ENCODE measurements around the gene CNTNAP2. TPM values are rescaled to one million over a fixed set of nuclear protein-coding genes. Genes with fewer than 3 reads are reported as not detected.

CNTNAP2 gene
- total and polyA plus RNA-seq, 2 of the 8 experiments (the other 6 are each of a cell fraction or from before 2014, with no cell fraction given): 27.9 to 71.0 TPM

DNA sequence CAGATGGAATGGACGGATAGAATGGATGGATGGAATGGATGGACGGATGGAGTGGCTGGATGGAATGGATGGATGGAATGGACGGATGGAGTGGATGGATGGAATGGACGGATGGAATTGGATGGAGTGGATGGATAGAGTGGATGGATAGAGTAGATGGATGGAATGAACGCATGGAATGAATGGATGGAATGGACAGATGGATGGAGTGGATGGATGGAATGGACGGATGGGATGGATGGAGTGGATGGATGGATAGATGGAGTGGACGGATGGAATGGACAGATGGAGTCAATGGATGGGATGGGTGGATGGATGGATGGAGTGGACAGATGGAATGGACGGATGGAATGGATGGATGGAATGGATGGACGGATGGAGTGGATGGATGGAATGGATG lies 2214.2 kb downstream of the CNTNAP2 start:
- 78 to 100% methylated on average over 5 to 9 of the region's 9 CpGs for WGBS, 2 experiments (ENCODE audit: extremely low coverage in 1 of 2, insufficient coverage in 1 of 2, insufficient read length in 1 of 2, insufficient replicate concordance in 2 of 2, low coverage in 1 of 2, low lambda C conversion rate in 2 of 2, missing lambda C conversion rate in 1 of 2)
- Histone ChIP-seq H4K20me1 (replicated peaks in 1 of 2; ENCODE audit: control insufficient read depth in 1 of 2, insufficient read depth in 2 of 2, low read length in 2 of 2) (no peaks in the 10 kb centered on the region), H3K4ac (replicated peaks; ENCODE audit: insufficient read length, low read depth, low read length) (no peak overlapping the region), H3K79me1 (ENCODE audit: low read depth, low read length) (no peaks in the 10 kb centered on the region), H3K4me3 (ENCODE audit: extremely low read depth in 1 of 4, insufficient read depth in 2 of 4, low read depth in 3 of 4, low read length in 4 of 4) (no peak overlapping the region), H4K91ac (replicated peaks; ENCODE audit: insufficient read length, low read length) (no peak overlapping the region), H3K9ac (replicated peaks in 1 of 4; ENCODE audit: extremely low read depth in 1 of 4, low read depth in 3 of 4, low read length in 3 of 4) (no peak overlapping the region), H2BK120ac (replicated peaks; ENCODE audit: low read depth, low read length) (no peak overlapping the region), H3K23me2 (ENCODE audit: low read depth, low read length) (peaks cover 20% of the 10 kb centered on the region; the same call in 1 of the 2 replicates), H3K18ac (ENCODE audit: extremely low read depth, low read length) (no peak overlapping the region), H2AFZ (ENCODE audit: low read length) (no peak overlapping the region), H3K4me2 (ENCODE audit: insufficient read depth in 1 of 2, low read depth in 2 of 2, low read length in 2 of 2) (no peak overlapping the region), H3K79me2 (ENCODE audit: control insufficient read depth in 1 of 2, insufficient read depth in 2 of 2, low read length in 2 of 2) (no peaks in the 10 kb centered on the region), H3K4me1 (replicated peaks in 1 of 4; ENCODE audit: control insufficient read depth in 3 of 4, insufficient read depth in 4 of 4, low read length in 3 of 4) (peaks cover 0 to 13% (median 10%) of the 10 kb centered on the region in 4 experiments; a peak in 5 of 7 replicates), H3K36me3 (ENCODE audit: control insufficient read depth in 2 of 4, insufficient read depth in 4 of 4, low read length in 3 of 4) (no peaks in the 10 kb centered on the region), H2BK20ac (ENCODE audit: low read length) (no peak overlapping the region), H2BK5ac (ENCODE audit: low read depth, low read length) (no peak overlapping the region), H2BK15ac (ENCODE audit: low read length) (0 out of 2 replicates have a peak overlapping the region, but pooled peaks have one; percentile 8), H3K9me3 (ENCODE audit: insufficient read depth in 2 of 2, low read depth in 1 of 2, low read length in 1 of 2) (peaks cover 2 to 18% of the 10 kb centered on the region in 2 experiments; a peak in 2 of 4 replicates), H4K5ac (ENCODE audit: insufficient read length, low read depth, low read length) (no peak overlapping the region), H3K27me3 (replicated peaks in 1 of 4; ENCODE audit: control insufficient read depth in 3 of 4, extremely low read depth in 1 of 4, insufficient read depth in 3 of 4, low read length in 3 of 4) (no peaks in the 10 kb centered on the region; a peak in 1 of 7 replicates), H4K8ac (ENCODE audit: extremely low read depth, insufficient read depth, low read length) (no peak overlapping the region), H2AK5ac (ENCODE audit: low read depth, low read length) (peak overlapping the region; percentile 100; the same call in 1 of the 2 replicates), H3K14ac (ENCODE audit: insufficient read length) (no peak overlapping the region), H3K23ac (ENCODE audit: insufficient read length) (no peak overlapping the region), H3K56ac (replicated peaks; ENCODE audit: insufficient read length, low read depth, low read length) (no peak overlapping the region), H3K27ac (ENCODE audit: low read depth, low read length) (no peak overlapping the region), H2BK12ac (ENCODE audit: low read depth, low read length) (no peak overlapping the region)
- DNase-seq (ENCODE audit: low read depth in 1 of 2, low spot score in 2 of 2) (no peak), FAIRE-seq (no peak)
- ChIA-PET CTCF (ENCODE audit: partially characterized antibody) (no interaction called here), POLR2A (ENCODE audit: partially characterized antibody) (no interaction called here)
- no peak for TF ChIP-seq GTF2F1 (IDR thresholded peaks at IDR 0.05; ENCODE audit: borderline replicate concordance, low read depth, low read length)
- TF ChIP-seq, protein P1, sequence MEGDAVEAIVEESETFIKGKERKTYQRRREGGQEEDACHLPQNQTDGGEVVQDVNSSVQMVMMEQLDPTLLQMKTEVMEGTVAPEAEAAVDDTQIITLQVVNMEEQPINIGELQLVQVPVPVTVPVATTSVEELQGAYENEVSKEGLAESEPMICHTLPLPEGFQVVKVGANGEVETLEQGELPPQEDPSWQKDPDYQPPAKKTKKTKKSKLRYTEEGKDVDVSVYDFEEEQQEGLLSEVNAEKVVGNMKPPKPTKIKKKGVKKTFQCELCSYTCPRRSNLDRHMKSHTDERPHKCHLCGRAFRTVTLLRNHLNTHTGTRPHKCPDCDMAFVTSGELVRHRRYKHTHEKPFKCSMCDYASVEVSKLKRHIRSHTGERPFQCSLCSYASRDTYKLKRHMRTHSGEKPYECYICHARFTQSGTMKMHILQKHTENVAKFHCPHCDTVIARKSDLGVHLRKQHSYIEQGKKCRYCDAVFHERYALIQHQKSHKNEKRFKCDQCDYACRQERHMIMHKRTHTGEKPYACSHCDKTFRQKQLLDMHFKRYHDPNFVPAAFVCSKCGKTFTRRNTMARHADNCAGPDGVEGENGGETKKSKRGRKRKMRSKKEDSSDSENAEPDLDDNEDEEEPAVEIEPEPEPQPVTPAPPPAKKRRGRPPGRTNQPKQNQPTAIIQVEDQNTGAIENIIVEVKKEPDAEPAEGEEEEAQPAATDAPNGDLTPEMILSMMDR (IDR thresholded peaks at IDR 0.05; ENCODE audit: control extremely low read depth in 1 of 3, insufficient read depth in 1 of 3, low read depth in 1 of 3, low read length in 3 of 3): no peak
- no peak for TF ChIP-seq SP4 (IDR thresholded peaks at IDR 0.05; ENCODE audit: low read length)
- TF ChIP-seq CHD1 (IDR thresholded peaks at IDR 0.05; ENCODE audit: low read depth, low read length): no peak
- TF ChIP-seq FOSL1 (IDR thresholded peaks at IDR 0.05; ENCODE audit: insufficient read depth, low read depth, low read length): no peak
- TF ChIP-seq GABPA (IDR thresholded peaks at IDR 0.05; ENCODE audit: borderline replicate concordance, insufficient read depth, low read length): no peak
